ENCODE measurements around the gene CBLN3.

DNA sequence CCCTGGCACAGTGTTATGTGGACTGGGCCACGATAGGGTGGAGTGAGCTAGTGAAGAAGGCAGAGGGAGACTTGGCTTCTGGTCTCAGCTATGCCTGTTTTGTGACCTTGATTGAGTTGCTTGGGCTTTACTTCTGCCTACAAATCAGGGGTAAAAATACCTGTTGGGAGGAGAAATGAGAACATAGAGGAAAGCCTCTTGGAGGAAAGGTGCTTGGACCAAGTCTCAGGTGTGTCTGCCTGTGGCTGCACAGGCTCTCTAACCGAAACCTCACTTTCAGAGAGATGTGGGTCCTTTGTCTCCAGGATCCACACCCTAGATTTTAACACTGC is 8.2 kb upstream of the CBLN3 start:
- TF ChIP-seq, protein P1, sequence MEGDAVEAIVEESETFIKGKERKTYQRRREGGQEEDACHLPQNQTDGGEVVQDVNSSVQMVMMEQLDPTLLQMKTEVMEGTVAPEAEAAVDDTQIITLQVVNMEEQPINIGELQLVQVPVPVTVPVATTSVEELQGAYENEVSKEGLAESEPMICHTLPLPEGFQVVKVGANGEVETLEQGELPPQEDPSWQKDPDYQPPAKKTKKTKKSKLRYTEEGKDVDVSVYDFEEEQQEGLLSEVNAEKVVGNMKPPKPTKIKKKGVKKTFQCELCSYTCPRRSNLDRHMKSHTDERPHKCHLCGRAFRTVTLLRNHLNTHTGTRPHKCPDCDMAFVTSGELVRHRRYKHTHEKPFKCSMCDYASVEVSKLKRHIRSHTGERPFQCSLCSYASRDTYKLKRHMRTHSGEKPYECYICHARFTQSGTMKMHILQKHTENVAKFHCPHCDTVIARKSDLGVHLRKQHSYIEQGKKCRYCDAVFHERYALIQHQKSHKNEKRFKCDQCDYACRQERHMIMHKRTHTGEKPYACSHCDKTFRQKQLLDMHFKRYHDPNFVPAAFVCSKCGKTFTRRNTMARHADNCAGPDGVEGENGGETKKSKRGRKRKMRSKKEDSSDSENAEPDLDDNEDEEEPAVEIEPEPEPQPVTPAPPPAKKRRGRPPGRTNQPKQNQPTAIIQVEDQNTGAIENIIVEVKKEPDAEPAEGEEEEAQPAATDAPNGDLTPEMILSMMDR (IDR thresholded peaks at IDR 0.05), result no peak
- no peak for TF ChIP-seq EP300 (IDR thresholded peaks at IDR 0.05)

Measured in tibial nerve (tissue), 4 donors.